ENCODE results near the gene ATXN7L1.
A peak's percentile ranks its signal among the peaks of the same experiment; 100 is the strongest.

The ATXN7L1 gene

GRCh38 chr7:105655500-105656380 is 220.7 kb downstream of the ATXN7L1 start:
- H2BK12ac ChIP-seq (ENCODE audit: low read length) = no peak overlapping the region
- no peak overlapping the region for H3K27ac ChIP-seq (ENCODE audit: low read depth, low read length)
- peaks cover 2% of the 10 kb centered on the region for H3K9me3 ChIP-seq (ENCODE audit: insufficient read depth, low read depth, low read length)
- H3K79me1 ChIP-seq (ENCODE audit: low read length) = no peaks in the 10 kb centered on the region
- H3K18ac ChIP-seq (ENCODE audit: low read length) = no peak overlapping the region
- no peaks in the 10 kb centered on the region for H3K79me2 ChIP-seq (ENCODE audit: control insufficient read depth, insufficient read depth, low read length, poor library complexity)
- H3K4me2 ChIP-seq (ENCODE audit: low read length) = peak overlapping the region; percentile 24
- no peak overlapping the region for H3K4ac ChIP-seq (ENCODE audit: low read depth, low read length)
- H3K27me3 ChIP-seq (ENCODE audit: insufficient read depth, low read length) = no peaks in the 10 kb centered on the region
- peaks cover 7 to 17% of the 10 kb centered on the region in 2 experiments for H3K4me1 ChIP-seq (ENCODE audit: control insufficient read depth in 1 of 2, insufficient read depth in 2 of 2, low read length in 2 of 2)
- no peak overlapping the region for H3K14ac ChIP-seq (ENCODE audit: low read length)
- H3K9ac ChIP-seq (ENCODE audit: low read length) = no peak overlapping the region
- no peak overlapping the region for H2AK5ac ChIP-seq (ENCODE audit: low read length)
- DNase-seq = no peak
- H2AFZ ChIP-seq (ENCODE audit: insufficient read depth, low read length, poor library complexity) = no peak overlapping the region
- no CpG with 5 or more reads among the region's 17 CpGs for WGBS (ENCODE audit: extremely low coverage, insufficient coverage, insufficient read length)
- H3K4me3 ChIP-seq (ENCODE audit: low read depth, low read length) = no peak overlapping the region
- H4K12ac ChIP-seq (ENCODE audit: low read depth, low read length) = no peak overlapping the region
- no peak overlapping the region for H2BK120ac ChIP-seq (ENCODE audit: insufficient read depth, low read length, poor library complexity)
- no peak overlapping the region for H2BK5ac ChIP-seq (ENCODE audit: low read depth, low read length, poor library complexity)
- no peak overlapping the region for H3K23ac ChIP-seq (ENCODE audit: low read length)
- H4K8ac ChIP-seq (ENCODE audit: low read depth, low read length) = no peak overlapping the region
- no peaks in the 10 kb centered on the region for H3K36me3 ChIP-seq (ENCODE audit: control insufficient read depth in 1 of 2, insufficient read depth in 2 of 2, low read length in 2 of 2)
- no peak overlapping the region for H4K91ac ChIP-seq (ENCODE audit: low read depth, low read length)

GRCh38 chr7:105655067-105655466 is 221.3 kb downstream of the ATXN7L1 start:
- Histone ChIP-seq H3K79me2 (ENCODE audit: control insufficient read depth, insufficient read depth, low read length, poor library complexity) (no peaks in the 10 kb centered on the region), H3K18ac (ENCODE audit: low read length) (no peak overlapping the region), H3K79me1 (ENCODE audit: low read length) (no peaks in the 10 kb centered on the region), H4K8ac (ENCODE audit: low read depth, low read length) (no peak overlapping the region), H3K4me3 (ENCODE audit: low read depth, low read length) (no peak overlapping the region), H3K4ac (ENCODE audit: low read depth, low read length) (no peak overlapping the region), H3K27me3 (ENCODE audit: insufficient read depth, low read length) (no peaks in the 10 kb centered on the region), H3K14ac (ENCODE audit: low read length) (no peak overlapping the region), H3K23ac (ENCODE audit: low read length) (no peak overlapping the region), H3K27ac (ENCODE audit: low read depth, low read length) (no peak overlapping the region), H3K9ac (ENCODE audit: low read length) (no peak overlapping the region), H4K91ac (ENCODE audit: low read depth, low read length) (no peak overlapping the region), H4K12ac (ENCODE audit: low read depth, low read length) (no peak overlapping the region), H3K4me1 (ENCODE audit: control insufficient read depth in 1 of 2, insufficient read depth in 2 of 2, low read length in 2 of 2) (peaks cover 7 to 17% of the 10 kb centered on the region in 2 experiments), H2AFZ (ENCODE audit: insufficient read depth, low read length, poor library complexity) (no peak overlapping the region), H2AK5ac (ENCODE audit: low read length) (no peak overlapping the region), H3K4me2 (ENCODE audit: low read length) (peak overlapping the region; percentile 24), H2BK120ac (ENCODE audit: insufficient read depth, low read length, poor library complexity) (no peak overlapping the region), H3K9me3 (ENCODE audit: insufficient read depth, low read depth, low read length) (peaks cover 2% of the 10 kb centered on the region), H2BK12ac (ENCODE audit: low read length) (no peak overlapping the region), H2BK5ac (ENCODE audit: low read depth, low read length, poor library complexity) (no peak overlapping the region), H3K36me3 (ENCODE audit: control insufficient read depth in 1 of 2, insufficient read depth in 2 of 2, low read length in 2 of 2) (no peaks in the 10 kb centered on the region)
- DNase-seq = peak in 1 of 2 donors; percentile 57
- WGBS (ENCODE audit: extremely low coverage, insufficient coverage, insufficient read length) = no CpG with 5 or more reads among the region's 3 CpGs

- Histone ChIP-seq H4K91ac (ENCODE audit: low read depth, low read length) (no peak overlapping the region), H2AK5ac (ENCODE audit: low read length) (no peak overlapping the region), H3K4me1 (ENCODE audit: control insufficient read depth in 1 of 2, insufficient read depth in 2 of 2, low read length in 2 of 2) (peaks cover 7 to 17% of the 10 kb centered on the region in 2 experiments), H3K4ac (ENCODE audit: low read depth, low read length) (no peak overlapping the region), H3K4me2 (ENCODE audit: low read length) (no peak overlapping the region), H3K14ac (ENCODE audit: low read length) (no peak overlapping the region), H3K36me3 (ENCODE audit: control insufficient read depth in 1 of 2, insufficient read depth in 2 of 2, low read length in 2 of 2) (no peaks in the 10 kb centered on the region), H3K27me3 (ENCODE audit: insufficient read depth, low read length) (no peaks in the 10 kb centered on the region), H4K8ac (ENCODE audit: low read depth, low read length) (no peak overlapping the region), H3K23ac (ENCODE audit: low read length) (no peak overlapping the region), H3K9ac (ENCODE audit: low read length) (no peak overlapping the region), H3K79me1 (ENCODE audit: low read length) (no peaks in the 10 kb centered on the region), H4K12ac (ENCODE audit: low read depth, low read length) (no peak overlapping the region), H2AFZ (ENCODE audit: insufficient read depth, low read length, poor library complexity) (no peak overlapping the region), H3K27ac (ENCODE audit: low read depth, low read length) (no peak overlapping the region), H2BK120ac (ENCODE audit: insufficient read depth, low read length, poor library complexity) (no peak overlapping the region), H3K79me2 (ENCODE audit: control insufficient read depth, insufficient read depth, low read length, poor library complexity) (no peaks in the 10 kb centered on the region), H3K4me3 (ENCODE audit: low read depth, low read length) (no peak overlapping the region), H3K18ac (ENCODE audit: low read length) (no peak overlapping the region), H3K9me3 (ENCODE audit: insufficient read depth, low read depth, low read length) (no peaks in the 10 kb centered on the region), H2BK5ac (ENCODE audit: low read depth, low read length, poor library complexity) (no peak overlapping the region), H2BK12ac (ENCODE audit: low read length) (no peak overlapping the region)
- WGBS (ENCODE audit: extremely low coverage, insufficient coverage, insufficient read length) = no CpG with 5 or more reads among the region's 8 CpGs
- DNase-seq = peak; percentile 55 to 74
These were observed 222.2 kb downstream of the ATXN7L1 start for GRCh38 chr7:105654095-105654686.

GRCh38 chr7:105653441-105654005 is 222.9 kb downstream of the ATXN7L1 start:
- Histone ChIP-seq H2AK5ac (ENCODE audit: low read length) (no peak overlapping the region), H3K9ac (ENCODE audit: low read length) (no peak overlapping the region), H2BK120ac (ENCODE audit: insufficient read depth, low read length, poor library complexity) (no peak overlapping the region), H3K18ac (ENCODE audit: low read length) (no peak overlapping the region), H3K36me3 (ENCODE audit: control insufficient read depth in 1 of 2, insufficient read depth in 2 of 2, low read length in 2 of 2) (no peaks in the 10 kb centered on the region), H3K23ac (ENCODE audit: low read length) (no peak overlapping the region), H3K27me3 (ENCODE audit: insufficient read depth, low read length) (no peaks in the 10 kb centered on the region), H3K79me1 (ENCODE audit: low read length) (no peaks in the 10 kb centered on the region), H2AFZ (ENCODE audit: insufficient read depth, low read length, poor library complexity) (no peak overlapping the region), H3K4me2 (ENCODE audit: low read length) (no peak overlapping the region), H2BK12ac (ENCODE audit: low read length) (no peak overlapping the region), H4K91ac (ENCODE audit: low read depth, low read length) (no peak overlapping the region), H3K9me3 (ENCODE audit: insufficient read depth, low read depth, low read length) (no peaks in the 10 kb centered on the region), H4K8ac (ENCODE audit: low read depth, low read length) (no peak overlapping the region), H4K12ac (ENCODE audit: low read depth, low read length) (no peak overlapping the region), H3K4me1 (ENCODE audit: control insufficient read depth in 1 of 2, insufficient read depth in 2 of 2, low read length in 2 of 2) (peaks cover 7 to 17% of the 10 kb centered on the region in 2 experiments), H3K4me3 (ENCODE audit: low read depth, low read length) (no peak overlapping the region), H3K27ac (ENCODE audit: low read depth, low read length) (no peak overlapping the region), H3K79me2 (ENCODE audit: control insufficient read depth, insufficient read depth, low read length, poor library complexity) (no peaks in the 10 kb centered on the region), H3K14ac (ENCODE audit: low read length) (no peak overlapping the region), H3K4ac (ENCODE audit: low read depth, low read length) (no peak overlapping the region), H2BK5ac (ENCODE audit: low read depth, low read length, poor library complexity) (no peak overlapping the region)
- no CpG with 5 or more reads among the region's 6 CpGs for WGBS (ENCODE audit: extremely low coverage, insufficient coverage, insufficient read length)
- DNase-seq = no peak

Data from trophoblast cell (in vitro differentiated cells and primary cell).